OCI-LY1 (cell line): Measurements from ENCODE around the gene SORCS3.

Experiments
- H2AFZ ChIP-seq: fragments of 200-600 bp; sonication (generic), shearing (Covaris generic); 2 replicates; pipeline ENCODE4 v1.6.0; 2014; ENCODE audit warnings: antibody characterized with exemption, mild to moderate bottlenecking, low read length
- H3F3A ChIP-seq: fragments of 200-600 bp; sonication (generic), shearing (Covaris generic); 2 replicates; pipeline ENCODE4 v1.6.0; 2014; ENCODE audit warnings: mild to moderate bottlenecking, antibody characterized with exemption, low read length, moderate library complexity; ENCODE audit not compliant: insufficient read depth
- H3K27ac ChIP-seq: fragments of 200-600 bp; sonication (generic); 2 replicates; pipeline ENCODE4 v1.5.1; 2014; ENCODE audit warnings: low read length, mixed run types, mild to moderate bottlenecking, low read depth; ENCODE audit not compliant: poor library complexity, severe bottlenecking
- H3K27me3 ChIP-seq: fragments of 200-600 bp; sonication (generic); 2 replicates; pipeline ENCODE4 v1.6.0; 2014; ENCODE audit warnings: antibody characterized with exemption, mild to moderate bottlenecking, low read length, moderate library complexity; ENCODE audit not compliant: insufficient read depth
- H3K36me3 ChIP-seq: fragments of 200-600 bp; sonication (generic); 2 replicates; pipeline ENCODE4 v1.6.1; 2014; ENCODE audit warnings: mild to moderate bottlenecking, antibody characterized with exemption, low read length, moderate library complexity, mixed read lengths; ENCODE audit not compliant: insufficient read depth
- H3K4me1 ChIP-seq: fragments of 200-600 bp; sonication (generic); 2 replicates; pipeline ENCODE4 v1.5.1; 2014; ENCODE audit warnings: mild to moderate bottlenecking, low read length, moderate library complexity; ENCODE audit not compliant: insufficient read depth, severe bottlenecking
- H3K4me2 ChIP-seq: fragments of 200-600 bp; sonication (generic), shearing (Covaris generic); 2 replicates; pipeline ENCODE4 v1.6.1; 2014; ENCODE audit warnings: low read length
- H3K4me3 ChIP-seq: fragments of 200-600 bp; sonication (generic); 2 replicates; pipeline ENCODE4 v1.5.1; 2014; ENCODE audit warnings: low read length, low read depth, mild to moderate bottlenecking, mixed read lengths; ENCODE audit not compliant: poor library complexity, severe bottlenecking
- H3K79me2 ChIP-seq: fragments of 200-600 bp; shearing (Covaris generic); 2 replicates; pipeline ENCODE4 v1.6.1; 2016; ENCODE audit warnings: mixed run types, low read length, mixed read lengths; ENCODE audit not compliant: insufficient read depth
- H3K9ac ChIP-seq: fragments of 200-600 bp; sonication (generic), shearing (Covaris generic); 2 replicates; pipeline ENCODE4 v1.6.1; 2014; ENCODE audit warnings: mild to moderate bottlenecking, low read length, mixed read lengths
- H3K9me2 ChIP-seq: fragments of 200-600 bp; sonication (generic), shearing (Covaris generic); 2 replicates; pipeline ENCODE4 v1.6.1; 2014; ENCODE audit warnings: low read depth, mild to moderate bottlenecking, low read length, mixed read lengths
- H3K9me3 ChIP-seq: fragments of 200-600 bp; shearing (Covaris generic); 2 replicates; pipeline ENCODE4 v1.6.1; 2014; ENCODE audit warnings: low read length, mixed read lengths
- H4K20me1 ChIP-seq: fragments of 200-600 bp; sonication (generic), shearing (Covaris generic); 2 replicates; pipeline ENCODE4 v1.6.0; 2016; ENCODE audit warnings: mild to moderate bottlenecking, low read length; ENCODE audit not compliant: insufficient read depth
- CTCF ChIP-seq: fragments of 200-600 bp; sonication (generic), shearing (Covaris generic); IDR thresholded peaks from 2 replicates; pipeline ENCODE4 v1.5.1; 2017; ENCODE audit warnings: mild to moderate bottlenecking, antibody characterized with exemption, low read length, moderate library complexity, mixed read lengths
- EZH2 ChIP-seq: fragments of 200-600 bp; sonication (generic), shearing (Covaris generic); IDR thresholded peaks from 2 replicates; pipeline ENCODE4 v1.8.0; 2017; ENCODE audit warnings: borderline replicate concordance, mixed run types, mild to moderate bottlenecking, antibody characterized with exemption, low read length, moderate library complexity, mixed read lengths

SORCS3 gene

GRCh38 chr10:105252911-105253310 is 611.8 kb downstream of the SORCS3 start:
- H4K20me1 ChIP-seq = no peaks in the 10 kb centered on the region
- H3K9me3 ChIP-seq = no peaks in the 10 kb centered on the region
- H3K36me3 ChIP-seq = no peaks in the 10 kb centered on the region

GRCh38 chr10:105253515-105254212 is 612.6 kb downstream of the SORCS3 start:
- Histone ChIP-seq H3K79me2 (no peaks in the 10 kb centered on the region), H3K4me1 (no peaks in the 10 kb centered on the region), H3K4me3 (no peak overlapping the region), H3K27me3 (no peaks in the 10 kb centered on the region), H3K27ac (no peak overlapping the region), H2AFZ (no peak overlapping the region), H4K20me1 (no peaks in the 10 kb centered on the region), H3F3A (no peaks in the 10 kb centered on the region), H3K9me2 (no peaks in the 10 kb centered on the region), H3K9me3 (no peaks in the 10 kb centered on the region), H3K36me3 (no peaks in the 10 kb centered on the region), H3K4me2 (no peak overlapping the region), H3K9ac (no peak overlapping the region)
- TF ChIP-seq EZH2 = no peak
- TF ChIP-seq CTCF = no peak

More at GRCh38 chr10:105252911-105253310, 611.8 kb downstream of the SORCS3 start:
- H3K4me2 ChIP-seq = no peak overlapping the region
- no peaks in the 10 kb centered on the region for H3K79me2 ChIP-seq
- no peaks in the 10 kb centered on the region for H3K9me2 ChIP-seq
- no peak overlapping the region for H3K27ac ChIP-seq
- H3K4me3 ChIP-seq = no peak overlapping the region
- no peak overlapping the region for H3K9ac ChIP-seq
- TF ChIP-seq EZH2 (no peak), CTCF (no peak)
- H2AFZ ChIP-seq = no peak overlapping the region
- no peaks in the 10 kb centered on the region for H3F3A ChIP-seq
- H3K27me3 ChIP-seq = no peaks in the 10 kb centered on the region
- no peaks in the 10 kb centered on the region for H3K4me1 ChIP-seq

GRCh38 chr10:105258036-105258673 is 617.1 kb downstream of the SORCS3 start:
- no peak overlapping the region for H3K27ac ChIP-seq
- H3K4me3 ChIP-seq = no peak overlapping the region
- no peak overlapping the region for H2AFZ ChIP-seq
- H3K9me3 ChIP-seq = no peaks in the 10 kb centered on the region
- no peaks in the 10 kb centered on the region for H3K27me3 ChIP-seq
- TF ChIP-seq EZH2 (no peak), CTCF (no peak)
- no peak overlapping the region for H3K9ac ChIP-seq
- no peaks in the 10 kb centered on the region for H4K20me1 ChIP-seq
- H3K79me2 ChIP-seq = no peaks in the 10 kb centered on the region
- no peaks in the 10 kb centered on the region for H3K36me3 ChIP-seq
- H3K9me2 ChIP-seq = no peaks in the 10 kb centered on the region
- H3K4me1 ChIP-seq = no peaks in the 10 kb centered on the region
- no peaks in the 10 kb centered on the region for H3F3A ChIP-seq
- no peak overlapping the region for H3K4me2 ChIP-seq
